Right atrium auricular region (tissue), 2 donors: ENCODE data around the gene NTRK3. TPM values are rescaled to one million over a fixed set of nuclear protein-coding genes. Genes with fewer than 3 reads are reported as not detected.

Experiments used
- DNase-seq: peaks from one replicate; pipeline ENCODE4 v3.0.0-alpha.2; 2019; ENCODE audit warnings: low spot score
- H3K27ac ChIP-seq, 2 donors: fragments of 200-600 bp; sonication (generic); 1 replicate in 1 of 2; 2 replicates in 1 of 2; pipeline ENCODE4 v1.5.1; 2016 to 2019
- H3K27me3 ChIP-seq, 2 donors: fragments of 200-600 bp; sonication (generic); one replicate each; pipeline versions ENCODE4 v1.5.1 to v1.6.0; 2017 to 2019
- H3K36me3 ChIP-seq: fragments of 200-600 bp; sonication (generic); one replicate; pipeline ENCODE4 v1.5.1; 2016
- H3K4me1 ChIP-seq, 2 donors: fragments of 200-600 bp; sonication (generic); one replicate each; pipeline versions ENCODE4 v1.5.1 to v1.6.0; 2017 to 2019
- H3K4me3 ChIP-seq, 2 donors: fragments of 200-600 bp; sonication (generic); 1 replicate in 1 of 2; 2 replicates in 1 of 2; pipeline ENCODE4 v1.5.1; 2017 to 2019; ENCODE audit warnings: mild to moderate bottlenecking in 1 of 2, moderate library complexity in 1 of 2
- H3K9me3 ChIP-seq, 2 donors: fragments of 200-600 bp; sonication (generic); one replicate each; pipeline ENCODE4 v1.5.1; 2019
- total RNA-seq, 2 donors: library from RNA; depleted of rRNA; stranded (reverse); fragments of >200 nt; gene quantifications; one replicate each; pipeline ENCODE4 v1.1.0, GENCODE V29; 2016
- TF ChIP-seq, protein P1 (sequence below), 2 donors: fragments of 200-600 bp; sonication (generic); IDR thresholded peaks; one replicate each; pipeline ENCODE4 v1.5.1; 2019; ENCODE audit warnings: antibody characterized with exemption in 2 of 2

The NTRK3 gene
- total RNA-seq, 2 donors from 2014 or later, result 1.5 to 4.5 TPM

DNA sequence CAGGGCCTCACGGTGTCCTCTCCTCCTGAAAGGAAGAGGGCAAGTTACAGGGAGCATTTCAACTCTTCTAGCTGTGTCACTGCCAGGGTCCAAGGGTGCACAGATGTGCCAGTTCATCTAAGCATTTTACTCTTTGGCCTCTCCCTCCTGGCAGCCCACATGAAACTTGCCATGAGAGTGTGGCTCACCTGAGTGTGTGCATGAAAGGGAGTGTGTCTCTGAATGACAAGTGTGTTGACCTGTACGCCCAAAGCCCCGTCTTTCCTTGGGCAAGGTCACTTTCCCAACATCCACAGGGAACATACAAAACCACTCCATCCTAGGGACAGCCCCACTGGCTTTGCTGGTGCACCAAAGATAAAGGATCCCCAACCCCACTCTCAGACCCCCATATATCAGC lies 280.0 kb downstream of the NTRK3 start:
- Histone ChIP-seq H3K27me3 (no peaks in the 10 kb centered on the region), H3K36me3 (no peaks in the 10 kb centered on the region), H3K9me3 (no peaks in the 10 kb centered on the region), H3K27ac (no peak overlapping the region), H3K4me1 (no peaks in the 10 kb centered on the region), H3K4me3 (no peak overlapping the region)
- DNase-seq, result no peak
- TF ChIP-seq, protein P1, sequence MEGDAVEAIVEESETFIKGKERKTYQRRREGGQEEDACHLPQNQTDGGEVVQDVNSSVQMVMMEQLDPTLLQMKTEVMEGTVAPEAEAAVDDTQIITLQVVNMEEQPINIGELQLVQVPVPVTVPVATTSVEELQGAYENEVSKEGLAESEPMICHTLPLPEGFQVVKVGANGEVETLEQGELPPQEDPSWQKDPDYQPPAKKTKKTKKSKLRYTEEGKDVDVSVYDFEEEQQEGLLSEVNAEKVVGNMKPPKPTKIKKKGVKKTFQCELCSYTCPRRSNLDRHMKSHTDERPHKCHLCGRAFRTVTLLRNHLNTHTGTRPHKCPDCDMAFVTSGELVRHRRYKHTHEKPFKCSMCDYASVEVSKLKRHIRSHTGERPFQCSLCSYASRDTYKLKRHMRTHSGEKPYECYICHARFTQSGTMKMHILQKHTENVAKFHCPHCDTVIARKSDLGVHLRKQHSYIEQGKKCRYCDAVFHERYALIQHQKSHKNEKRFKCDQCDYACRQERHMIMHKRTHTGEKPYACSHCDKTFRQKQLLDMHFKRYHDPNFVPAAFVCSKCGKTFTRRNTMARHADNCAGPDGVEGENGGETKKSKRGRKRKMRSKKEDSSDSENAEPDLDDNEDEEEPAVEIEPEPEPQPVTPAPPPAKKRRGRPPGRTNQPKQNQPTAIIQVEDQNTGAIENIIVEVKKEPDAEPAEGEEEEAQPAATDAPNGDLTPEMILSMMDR (IDR thresholded peaks at IDR 0.05), result no peak

DNA sequence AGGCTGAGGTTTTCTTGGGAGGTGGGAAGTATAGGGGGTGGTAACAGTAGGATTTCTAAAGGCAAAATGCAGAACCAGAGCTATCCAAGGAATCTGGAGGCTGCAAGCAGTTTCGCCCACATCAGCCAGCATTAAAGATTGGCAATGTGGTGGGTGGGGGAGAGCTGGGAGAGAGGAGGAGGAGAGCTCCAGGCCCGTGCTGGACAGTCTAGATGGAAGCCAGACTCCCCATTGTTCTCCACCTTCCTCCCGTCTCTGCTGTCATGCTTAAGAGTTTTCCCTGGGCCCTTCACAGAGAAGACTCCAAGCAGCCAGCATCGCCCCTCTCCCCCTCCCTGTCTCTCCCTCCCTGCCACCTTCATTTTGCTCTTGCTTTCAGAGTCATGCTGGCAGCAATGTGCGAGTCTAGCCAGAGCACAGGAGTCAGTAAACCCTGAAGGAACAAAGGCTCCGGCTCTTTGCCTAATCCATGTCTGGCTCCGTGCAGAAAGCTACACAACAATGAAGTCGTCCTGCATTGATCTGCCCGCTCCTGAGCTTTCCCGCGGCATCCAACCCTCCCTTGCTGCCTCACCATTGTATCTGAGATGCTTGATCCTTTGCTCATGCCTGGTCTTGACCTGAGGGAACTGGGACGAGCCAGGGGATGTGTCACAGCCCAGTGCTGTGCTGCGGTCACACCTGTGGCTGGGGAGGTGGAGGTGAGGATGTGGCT lies 282.9 kb downstream of the NTRK3 start:
- no peak for DNase-seq
- Histone ChIP-seq H3K36me3 (no peaks in the 10 kb centered on the region), H3K27me3 (no peaks in the 10 kb centered on the region), H3K4me3 (no peak overlapping the region), H3K4me1 (no peaks in the 10 kb centered on the region), H3K27ac (no peak overlapping the region), H3K9me3 (no peaks in the 10 kb centered on the region)
- TF ChIP-seq, protein P1 (IDR thresholded peaks at IDR 0.05), result no peak

DNA sequence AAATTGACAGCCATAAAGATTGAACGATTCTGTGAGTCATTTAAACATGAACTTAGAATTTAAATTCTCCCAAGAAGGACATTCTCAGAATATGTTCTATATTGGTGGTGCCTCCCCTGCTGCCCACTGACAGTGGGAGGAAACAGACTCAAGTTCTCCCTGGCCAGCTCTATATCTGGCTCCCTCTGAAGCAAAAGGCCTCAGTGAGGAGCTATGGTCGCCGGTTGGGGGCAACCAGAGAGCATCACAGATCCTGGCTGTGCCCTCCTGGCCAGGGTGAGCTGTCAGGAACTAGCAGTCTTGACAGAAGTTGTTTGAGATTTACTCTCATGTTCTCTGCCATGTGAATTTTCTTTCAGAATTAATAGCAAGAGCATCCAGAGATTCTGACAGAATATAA lies 285.5 kb downstream of the NTRK3 start:
- Histone ChIP-seq H3K4me3 (no peak overlapping the region), H3K27ac (no peak overlapping the region), H3K36me3 (no peaks in the 10 kb centered on the region), H3K9me3 (no peaks in the 10 kb centered on the region), H3K4me1 (no peaks in the 10 kb centered on the region), H3K27me3 (no peaks in the 10 kb centered on the region)
- TF ChIP-seq, protein P1 (IDR thresholded peaks at IDR 0.05), result no peak
- no peak for DNase-seq

DNA sequence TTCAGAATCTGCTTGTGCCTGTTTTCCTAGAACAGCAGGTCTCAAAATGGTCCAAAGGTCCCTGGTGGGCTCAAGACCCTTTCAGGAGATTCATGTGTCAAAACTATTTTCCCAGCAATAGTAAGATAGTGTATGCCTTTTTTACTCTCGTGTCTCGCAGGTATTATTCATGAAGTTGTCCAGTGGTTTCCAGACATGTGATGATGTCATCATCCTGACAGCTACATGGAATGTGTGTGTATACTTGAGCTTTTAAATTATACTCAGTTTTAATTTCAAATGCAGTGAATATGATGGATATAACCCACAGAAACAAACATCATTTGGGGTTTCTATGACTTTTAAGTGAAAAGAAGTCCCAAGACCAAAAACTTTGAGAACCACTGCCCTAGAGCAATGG lies 288.6 kb downstream of the NTRK3 start:
- Histone ChIP-seq H3K27ac (no peak overlapping the region), H3K4me1 (no peaks in the 10 kb centered on the region)
- TF ChIP-seq, protein P1 (IDR thresholded peaks at IDR 0.05), result no peak

DNA sequence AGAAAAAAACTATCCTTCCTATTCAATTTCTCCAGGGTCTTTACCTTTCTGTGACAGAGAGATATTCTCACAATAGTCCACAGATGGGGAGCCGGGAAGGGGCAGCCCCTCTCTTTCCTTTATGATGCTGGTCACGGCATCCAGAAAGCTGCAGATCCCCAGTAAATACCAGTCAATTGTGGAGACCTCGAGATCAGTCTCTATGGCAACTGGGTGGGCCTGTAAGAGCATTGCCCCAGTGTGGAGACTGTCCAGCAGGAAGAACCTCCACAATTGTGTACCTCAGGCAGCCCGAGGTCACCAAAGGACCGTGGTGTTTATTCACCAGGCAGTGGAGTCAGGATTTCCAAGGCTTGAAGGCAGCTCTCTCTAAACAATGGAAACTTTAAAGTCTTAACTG lies 291.2 kb downstream of the NTRK3 start:
- Histone ChIP-seq H3K36me3 (no peaks in the 10 kb centered on the region), H3K9me3 (no peaks in the 10 kb centered on the region), H3K27ac (no peak overlapping the region), H3K4me1 (no peaks in the 10 kb centered on the region), H3K27me3 (no peaks in the 10 kb centered on the region), H3K4me3 (no peak overlapping the region)
- TF ChIP-seq, protein P1 (IDR thresholded peaks at IDR 0.05), result no peak
- no peak for DNase-seq

More for the DNA sequence above, 288.6 kb downstream of the NTRK3 start:
- H3K36me3 ChIP-seq, result no peaks in the 10 kb centered on the region
- no peak for DNase-seq
- H3K4me3 ChIP-seq, result no peak overlapping the region
- H3K9me3 ChIP-seq, result no peaks in the 10 kb centered on the region
- H3K27me3 ChIP-seq, result no peaks in the 10 kb centered on the region

DNA sequence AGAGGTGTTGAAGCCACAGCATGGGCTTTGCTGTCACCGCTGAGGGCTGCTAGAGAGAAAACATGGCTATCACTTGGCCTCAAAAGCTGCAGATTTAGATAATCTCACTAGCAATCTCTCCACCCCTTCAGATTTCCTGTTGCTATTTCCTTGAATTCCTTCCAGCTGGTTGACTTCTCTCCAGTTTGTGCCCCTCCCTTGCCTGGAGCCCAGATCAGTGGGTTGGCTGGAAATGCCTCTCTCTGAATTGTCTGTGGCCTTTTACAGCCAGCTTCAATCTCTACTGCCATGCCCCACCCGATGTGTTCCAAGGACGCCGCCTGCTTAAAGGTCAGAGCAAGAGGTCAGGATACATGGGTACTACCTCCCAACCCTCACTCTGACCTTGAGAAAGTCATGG lies 294.1 kb downstream of the NTRK3 start:
- DNase-seq, result no peak
- TF ChIP-seq, protein P1 (IDR thresholded peaks at IDR 0.05), result no peak
- Histone ChIP-seq H3K27ac (no peak overlapping the region), H3K27me3 (no peaks in the 10 kb centered on the region), H3K4me3 (no peak overlapping the region), H3K36me3 (no peaks in the 10 kb centered on the region), H3K9me3 (no peaks in the 10 kb centered on the region), H3K4me1 (no peaks in the 10 kb centered on the region)
